Measurements from ENCODE around the gene PTGER3.
"Not testable (repeated sequence)": the region's sequence is repeated elsewhere in the genome, so short reads cannot be mapped to it uniquely, and the experiment has no call there.

The PTGER3 gene

DNA sequence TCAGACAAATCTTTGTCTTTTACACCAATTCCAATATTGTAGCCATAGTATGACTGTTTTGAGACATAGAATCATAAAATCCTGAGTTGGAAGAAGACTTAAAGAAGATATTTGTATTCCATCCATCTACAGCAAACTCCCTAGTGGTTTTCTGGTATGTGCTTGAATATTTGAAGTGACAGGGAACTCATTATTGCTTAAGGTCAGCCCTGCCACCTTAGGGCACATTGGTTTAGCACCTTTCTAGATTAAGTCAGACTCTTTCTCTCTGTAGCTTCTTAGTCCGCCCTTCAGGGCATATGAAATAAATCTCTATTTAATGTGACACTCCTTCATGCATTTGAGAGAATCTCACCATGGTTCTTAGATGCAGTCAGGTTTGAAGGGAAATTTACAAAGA, 49.8 kb downstream of the PTGER3 start:
- TF ChIP-seq, protein P1, sequence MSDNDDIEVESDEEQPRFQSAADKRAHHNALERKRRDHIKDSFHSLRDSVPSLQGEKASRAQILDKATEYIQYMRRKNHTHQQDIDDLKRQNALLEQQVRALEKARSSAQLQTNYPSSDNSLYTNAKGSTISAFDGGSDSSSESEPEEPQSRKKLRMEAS (IDR thresholded peaks at IDR 0.05; ENCODE audit: low read depth, low read length), result no peak
- no peak overlapping the region for H3K4me3 ChIP-seq (ENCODE audit: low read depth, low read length)
- DNase-seq (ENCODE audit: low read depth), result no peak

DNA sequence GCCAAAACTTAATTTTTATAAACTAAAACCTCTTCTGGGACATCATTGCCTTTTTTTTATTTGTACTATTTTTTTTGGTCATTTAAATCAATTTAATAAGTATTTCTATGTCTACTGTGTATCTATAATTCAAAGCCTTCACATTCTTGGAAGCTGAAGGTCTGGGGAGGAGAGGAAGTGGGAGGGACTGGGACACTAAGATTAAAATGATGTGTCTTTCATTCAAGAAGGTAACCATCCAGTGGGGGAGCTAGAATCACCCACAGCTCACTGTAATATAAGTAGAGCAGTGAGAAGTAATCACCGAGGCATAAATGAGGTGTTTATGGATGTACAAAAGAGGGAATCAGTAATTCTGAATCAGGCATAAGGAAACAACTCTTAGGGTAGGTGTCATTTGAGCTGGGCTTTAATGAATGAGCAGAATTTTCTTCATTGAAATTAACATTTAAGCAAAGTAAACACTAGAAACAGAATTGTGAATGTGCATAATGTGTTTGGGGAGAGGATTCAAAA, 52.8 kb downstream of the PTGER3 start:
- no peak for TF ChIP-seq POLR2A (IDR thresholded peaks at IDR 0.05; ENCODE audit: extremely low read depth, insufficient read length)
- TF ChIP-seq, protein P1 (IDR thresholded peaks at IDR 0.05; ENCODE audit: low read depth, low read length), result no peak
- TF ChIP-seq, protein P2, sequence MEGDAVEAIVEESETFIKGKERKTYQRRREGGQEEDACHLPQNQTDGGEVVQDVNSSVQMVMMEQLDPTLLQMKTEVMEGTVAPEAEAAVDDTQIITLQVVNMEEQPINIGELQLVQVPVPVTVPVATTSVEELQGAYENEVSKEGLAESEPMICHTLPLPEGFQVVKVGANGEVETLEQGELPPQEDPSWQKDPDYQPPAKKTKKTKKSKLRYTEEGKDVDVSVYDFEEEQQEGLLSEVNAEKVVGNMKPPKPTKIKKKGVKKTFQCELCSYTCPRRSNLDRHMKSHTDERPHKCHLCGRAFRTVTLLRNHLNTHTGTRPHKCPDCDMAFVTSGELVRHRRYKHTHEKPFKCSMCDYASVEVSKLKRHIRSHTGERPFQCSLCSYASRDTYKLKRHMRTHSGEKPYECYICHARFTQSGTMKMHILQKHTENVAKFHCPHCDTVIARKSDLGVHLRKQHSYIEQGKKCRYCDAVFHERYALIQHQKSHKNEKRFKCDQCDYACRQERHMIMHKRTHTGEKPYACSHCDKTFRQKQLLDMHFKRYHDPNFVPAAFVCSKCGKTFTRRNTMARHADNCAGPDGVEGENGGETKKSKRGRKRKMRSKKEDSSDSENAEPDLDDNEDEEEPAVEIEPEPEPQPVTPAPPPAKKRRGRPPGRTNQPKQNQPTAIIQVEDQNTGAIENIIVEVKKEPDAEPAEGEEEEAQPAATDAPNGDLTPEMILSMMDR (IDR thresholded peaks at IDR 0.05; ENCODE audit: low read depth, low read length), result no peak
- no peak for TF ChIP-seq MYC (IDR thresholded peaks at IDR 0.05; ENCODE audit: low read depth, low read length)
- no peak overlapping the region for H3K4me3 ChIP-seq (ENCODE audit: low read depth, low read length)
- no peak for DNase-seq (ENCODE audit: low read depth)

DNA sequence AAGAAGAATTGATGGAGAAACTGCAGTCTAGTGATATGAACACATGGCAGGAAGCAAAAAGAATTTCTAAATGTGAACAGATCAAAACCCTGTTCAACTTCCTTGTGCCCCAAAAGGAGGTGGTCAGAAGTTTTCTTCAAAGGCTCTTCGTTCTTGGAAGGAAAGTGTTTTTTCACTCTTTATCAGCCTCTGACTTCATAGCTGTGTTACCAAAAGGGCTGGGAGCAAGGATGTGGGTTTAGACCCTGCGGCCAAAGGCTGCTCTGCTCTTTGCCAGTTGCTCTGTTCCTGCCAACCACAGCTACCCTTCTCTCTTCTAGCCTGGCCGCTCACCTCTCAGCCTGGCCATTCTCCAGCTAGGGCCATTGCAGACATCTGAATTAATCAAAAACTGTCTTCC, 53.8 kb downstream of the PTGER3 start:
- TF ChIP-seq, protein P1 (IDR thresholded peaks at IDR 0.05; ENCODE audit: low read depth, low read length), result no peak
- TF ChIP-seq POLR2A (IDR thresholded peaks at IDR 0.05; ENCODE audit: extremely low read depth, insufficient read length) (no peak), MYC (IDR thresholded peaks at IDR 0.05; ENCODE audit: low read depth, low read length) (no peak)
- TF ChIP-seq, protein P2 (IDR thresholded peaks at IDR 0.05; ENCODE audit: low read depth, low read length), result no peak
- DNase-seq (ENCODE audit: low read depth), result no peak

DNA sequence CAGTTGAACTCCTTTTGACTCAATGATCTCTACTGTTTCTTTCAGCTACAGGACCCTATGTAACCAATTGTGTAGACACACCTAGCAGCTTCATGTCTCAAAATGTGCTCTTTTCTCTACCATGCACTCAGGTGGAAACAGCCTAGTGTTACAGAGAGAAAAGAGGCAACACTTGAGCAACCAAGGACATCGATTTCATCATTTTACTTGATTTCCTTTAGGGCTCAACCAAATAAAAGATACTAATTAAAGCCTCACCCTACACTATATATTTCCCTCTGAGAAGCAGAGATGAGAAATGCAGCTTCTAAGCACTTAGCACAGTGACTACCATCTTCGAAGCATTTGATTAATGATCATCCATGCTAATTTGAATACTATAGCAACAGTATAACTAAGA, 55.1 kb downstream of the PTGER3 start:
- H3K4me3 ChIP-seq (ENCODE audit: low read depth, low read length), result no peak overlapping the region
- no peak for DNase-seq (ENCODE audit: low read depth)
- TF ChIP-seq, protein P2 (IDR thresholded peaks at IDR 0.05; ENCODE audit: low read depth, low read length), result no peak
- TF ChIP-seq MYC (IDR thresholded peaks at IDR 0.05; ENCODE audit: low read depth, low read length) (no peak), POLR2A (IDR thresholded peaks at IDR 0.05; ENCODE audit: extremely low read depth, insufficient read length) (no peak)
- TF ChIP-seq, protein P1 (IDR thresholded peaks at IDR 0.05; ENCODE audit: low read depth, low read length), result no peak

More for the DNA sequence above, 53.8 kb downstream of the PTGER3 start:
- H3K4me3 ChIP-seq (ENCODE audit: low read depth, low read length), result no peak overlapping the region

DNA sequence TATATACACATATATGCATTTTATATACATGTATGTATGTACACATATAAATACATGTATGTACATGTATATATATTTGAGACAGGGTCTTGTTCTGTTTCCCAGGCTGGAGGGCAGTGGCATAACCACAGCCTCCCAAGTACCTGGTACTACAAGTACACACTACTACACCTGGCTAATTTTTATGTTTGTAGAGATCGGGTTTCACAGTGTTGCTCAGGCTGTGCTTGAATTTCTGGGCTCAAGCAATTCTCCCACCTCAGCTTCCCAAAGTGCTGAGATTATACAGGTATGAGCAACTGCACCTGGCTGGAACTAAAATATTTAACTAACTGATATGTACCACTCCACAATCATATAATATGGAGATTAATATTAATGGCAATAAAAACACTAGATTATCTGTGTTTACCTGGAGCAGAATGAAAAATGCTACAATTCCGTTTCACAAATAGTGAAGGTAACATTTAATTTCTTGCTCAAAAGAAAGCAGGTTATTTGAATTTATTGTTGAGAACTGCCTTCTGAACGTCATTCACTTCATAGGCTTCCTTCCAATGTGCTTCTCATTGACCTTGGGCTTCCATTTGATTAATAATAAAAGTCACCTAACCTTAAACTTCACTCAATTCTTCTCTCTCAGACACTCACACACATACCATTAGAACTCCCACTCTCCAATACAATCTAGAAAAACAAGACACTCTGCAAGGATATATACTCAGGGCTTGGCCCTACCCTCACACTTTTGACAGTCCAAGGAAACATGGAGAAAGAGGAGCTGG, 57.0 kb downstream of the PTGER3 start:
- TF ChIP-seq, protein P1 (IDR thresholded peaks at IDR 0.05; ENCODE audit: low read depth, low read length), result no peak
- TF ChIP-seq MYC (IDR thresholded peaks at IDR 0.05; ENCODE audit: low read depth, low read length) (no peak), POLR2A (IDR thresholded peaks at IDR 0.05; ENCODE audit: extremely low read depth, insufficient read length) (no peak)
- TF ChIP-seq, protein P2 (IDR thresholded peaks at IDR 0.05; ENCODE audit: low read depth, low read length), result no peak
- no peak for DNase-seq (ENCODE audit: low read depth)
- no peak overlapping the region for H3K4me3 ChIP-seq (ENCODE audit: low read depth, low read length)

DNA sequence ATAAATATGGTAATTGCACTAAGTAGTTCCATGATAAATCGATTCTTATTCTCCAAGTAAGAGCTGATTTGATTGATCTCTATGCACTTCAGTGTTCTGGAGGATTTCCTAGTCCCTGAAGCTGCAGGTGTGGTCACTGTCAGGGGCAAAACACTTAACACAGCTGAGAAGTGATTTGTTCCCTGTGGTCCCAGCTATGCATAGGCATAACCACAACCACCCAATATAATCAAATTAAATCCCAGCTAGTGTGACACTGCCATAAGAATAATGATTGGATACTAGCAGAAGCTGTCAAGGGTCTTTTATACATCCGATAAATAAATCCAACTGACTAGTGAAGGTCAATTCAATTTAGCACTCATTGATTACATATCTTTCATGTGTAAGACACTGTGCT, 60.1 kb downstream of the PTGER3 start:
- no peak for TF ChIP-seq MYC (IDR thresholded peaks at IDR 0.05; ENCODE audit: low read depth, low read length)
- no peak for DNase-seq (ENCODE audit: low read depth)

DNA sequence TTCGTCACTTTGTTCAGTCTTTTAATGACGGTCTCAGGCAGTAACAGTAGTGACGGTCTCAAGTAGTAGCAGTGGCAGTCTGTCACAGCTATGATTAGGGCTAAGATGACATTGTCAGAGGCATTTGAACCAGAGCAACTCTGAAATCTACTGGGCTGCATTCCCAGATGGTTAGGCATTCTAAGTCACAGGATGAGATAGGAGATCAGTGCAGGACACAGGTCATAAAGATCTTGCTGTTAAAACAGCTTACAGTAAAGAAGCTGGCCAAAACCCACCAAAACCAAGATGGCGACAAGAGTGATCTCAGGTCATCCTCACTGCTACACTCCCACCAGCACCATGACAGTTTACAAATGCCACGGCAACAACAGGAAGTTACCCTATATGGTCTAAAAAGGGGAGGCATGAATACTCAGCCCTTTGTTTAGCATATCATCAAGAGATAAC, 61.8 kb downstream of the PTGER3 start:
- DNase-seq (ENCODE audit: low read depth); H3K4me3 ChIP-seq (ENCODE audit: low read depth, low read length): not testable (repeated sequence)

More for the DNA sequence above, 60.1 kb downstream of the PTGER3 start:
- H3K4me3 ChIP-seq (ENCODE audit: low read depth, low read length), result no peak overlapping the region

DNA sequence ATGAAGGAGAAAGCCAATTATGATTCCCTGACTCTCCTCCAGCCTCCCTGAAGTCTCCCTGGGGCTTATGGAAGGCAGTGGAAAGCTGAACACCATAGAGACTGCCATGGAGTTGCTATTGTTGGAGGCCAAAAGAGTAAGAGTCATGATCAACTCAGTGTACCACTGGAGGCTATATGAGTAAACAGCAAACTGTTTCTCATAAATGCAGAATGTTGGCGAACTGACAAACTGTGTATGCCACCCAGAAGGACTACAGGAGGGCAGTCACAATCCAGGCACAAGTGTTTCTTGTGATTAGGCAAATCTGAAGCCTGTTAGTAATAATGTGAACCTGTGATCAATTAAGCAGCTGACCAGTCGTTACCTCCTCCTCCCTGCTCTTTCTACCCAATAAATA, 62.3 kb downstream of the PTGER3 start:
- not testable (repeated sequence) for H3K4me3 ChIP-seq (ENCODE audit: low read depth, low read length); DNase-seq (ENCODE audit: low read depth)
